Heart left ventricle (tissue), 16 donors: Measurements from ENCODE around the gene MYL1. TPM values are rescaled to one million over a fixed set of nuclear protein-coding genes. Genes with fewer than 3 reads are reported as not detected.

Experiments
- ATAC-seq, 4 donors: fragments of 200-7000 bp; cut with Tn5 transposase; one replicate each; pipeline ENCODE4 v1.9.1; 2020 to 2022; ENCODE audit warnings: moderate library complexity in 4 of 4, mild to moderate bottlenecking in 3 of 4, moderate number of reproducible peaks in 1 of 4
- DNase-seq, 5 donors: peaks; one replicate each; pipeline ENCODE4 v3.0.0-alpha.2; 2020
- H3K27ac ChIP-seq, 12 donors: fragments of 200-600 bp; sonication (generic) in 4 of 12; one replicate each; pipeline versions ENCODE4 v1.5.0 to v1.8.0; 2016 to 2022; ENCODE audit warnings: mild to moderate bottlenecking in 2 of 12
- H3K27me3 ChIP-seq, 9 donors: fragments of 200-600 bp; sonication (generic) in 2 of 9; one replicate each; pipeline versions ENCODE4 v1.5.1 to v1.8.0; 2016 to 2022; ENCODE audit warnings: mild to moderate bottlenecking in 3 of 9
- H3K36me3 ChIP-seq, 9 donors: fragments of 200-600 bp; sonication (generic) in 2 of 9; one replicate each; pipeline versions ENCODE4 v1.5.0 to v1.8.0; 2018 to 2022; ENCODE audit warnings: mild to moderate bottlenecking in 2 of 9
- H3K4me1 ChIP-seq, 12 donors: fragments of 200-600 bp; sonication (generic) in 4 of 12; one replicate each; pipeline versions ENCODE4 v1.5.0 to v1.8.0; 2016 to 2022; ENCODE audit warnings: mild to moderate bottlenecking in 3 of 12
- H3K4me3 ChIP-seq, 12 donors: fragments of 200-600 bp; sonication (generic) in 4 of 12; one replicate each; pipeline versions ENCODE4 v1.5.0 to v1.8.0; 2017 to 2022; ENCODE audit warnings: mild to moderate bottlenecking in 9 of 12, moderate library complexity in 4 of 12
- H3K9me3 ChIP-seq, 12 donors: fragments of 200-600 bp; sonication (generic) in 4 of 12; one replicate each; pipeline versions ENCODE4 v1.5.0 to v1.8.0; 2016 to 2022; ENCODE audit warnings: mild to moderate bottlenecking in 1 of 12
- POLR2A ChIP-seq, 2 donors: fragments of 450-650 bp; IDR thresholded peaks; one replicate each; pipeline ENCODE4 v1.6.1; 2017; ENCODE audit warnings: antibody characterized with exemption in 2 of 2, mild to moderate bottlenecking in 2 of 2, moderate library complexity in 2 of 2
- WGBS, 4 donors: extraction: QIAGEN DNeasy Blood & Tissue Kit in 2 of 4; methylation state at CpG; one replicate each; pipeline versions ENCODE4 v1.1.5 to v1.1.7; 2013 to 2018; 5-methylcytosine and 5-hydroxymethylcytosine counted together
- intact Hi-C, 10 donors: fragments of 100-400 bp; cut with DNase I; formaldehyde crosslinking; loops; one replicate each; pipeline versions ENCODE4 v1.11.1 to v1.14.2; 2022
- polyA plus RNA-seq, 2 donors: library from polyadenylated mRNA; stranded (reverse); fragments of 200-250 nt; gene quantifications; one replicate each; pipeline ENCODE4 v1.2.3, GENCODE V29; 2013
- total RNA-seq, 9 donors: library from RNA; depleted of rRNA in 2 of 9; stranded (reverse); fragments of >200 nt in 2 of 9; fragmentation: NEBNext Ultra II Directional in 3 of 9; extraction: Animal tissue kit (Norgen Biotek cat#: 25700) in 3 of 9; gene quantifications; one replicate each; pipeline versions ENCODE4 v1.1.0 to v1.2.4, GENCODE V29; 2016 to 2023
- TF ChIP-seq, protein P1 (sequence below), 12 donors: fragments of 200-600 bp; sonication (generic) in 4 of 12; IDR thresholded peaks; one replicate each; pipeline versions ENCODE4 v1.5.0 to v1.8.0; 2018 to 2022; ENCODE audit warnings: antibody characterized with exemption in 12 of 12, mild to moderate bottlenecking in 5 of 12
- donor health status: ischemic (EF 13 %, LVEDD 7.1; RV severe dilation, severe dysfunction).
- donor health status: healthy with polysubstance abuse.
- donor health status: DM: no; HTN: yes; CAD: no.
- donor health status: DM: no; HTN: no; CAD: no.
- donor health status: ischemic (EF 25% LVEDD 6.9; RV normal size, moderate dysfunction).
- donor health status: ischemic (EF 25% LVEDD 5.7; RV mildly dilated, moderate dysfunction).
- donor health status: healthy.
- donor health status: DM: yes; HTN: yes; CAD: no.
- donor health status: ischemic (EF 35%, LVEDD 5.7; RV mildly dilated, moderate dysfunction).
- donor health status: nonischemic (EF 11% LVEDD 7.7; RV severe dilation, severe dysfunction).
- donor health status: DM: yes; HTN: yes; CAD: no.
- donor health status: PGD.
- donor health status: ischemic (EF 29% LVEDD 5.4; RV normal size, mild dysfunction).
- donor health status: nonischemic (EF 23%, LVEDD 6.1; RV moderate dilation, normal function).

MYL1 gene
- total and polyA plus RNA-seq, 11 donors, result 0.08 to 6.1 (median 1.2) TPM; not detected in 5

DNA sequence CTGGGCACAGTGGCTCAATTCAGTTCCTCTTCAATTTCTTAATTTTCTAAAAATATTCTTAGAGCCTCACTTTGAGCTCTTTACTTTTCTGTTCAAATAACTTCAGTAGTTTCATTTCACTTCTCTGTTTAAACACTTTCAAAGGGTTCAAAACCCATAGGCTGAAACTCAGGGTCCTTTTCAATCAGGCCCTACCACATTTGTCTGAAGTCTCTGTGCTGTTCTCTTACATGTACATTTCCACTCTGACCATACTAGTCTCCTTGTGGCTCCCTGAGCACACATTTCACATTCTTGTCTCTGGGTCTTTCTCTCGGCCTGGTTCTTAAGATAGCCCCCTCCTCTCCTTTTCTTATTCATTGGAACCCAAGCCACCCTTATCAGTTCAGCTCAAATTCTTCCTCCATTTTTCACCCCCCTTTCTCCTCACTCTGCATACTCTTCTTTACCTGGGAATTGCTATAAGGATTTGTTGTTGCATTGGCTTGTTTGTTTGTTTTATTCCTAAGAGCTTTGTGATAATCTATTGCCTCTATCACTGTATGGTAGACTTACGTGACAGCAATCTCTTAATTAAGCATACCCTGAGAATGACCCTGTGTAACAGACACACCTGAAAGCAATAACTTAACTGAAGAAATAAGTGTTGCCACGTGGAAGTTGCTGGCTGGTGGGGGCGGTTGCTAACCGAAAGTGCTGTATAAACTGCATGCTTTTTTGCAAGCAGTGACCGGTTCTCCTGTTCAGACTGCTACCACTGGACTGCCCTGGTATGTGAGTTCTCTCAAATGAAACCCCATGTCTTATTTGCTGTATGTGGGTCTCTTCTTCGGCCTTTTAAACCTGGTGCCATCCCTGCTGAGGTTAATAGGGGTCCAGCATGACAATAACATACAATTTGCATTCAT is 62.0 kb downstream of the MYL1 start:
- Histone ChIP-seq H3K4me3 (no peak overlapping the region), H3K36me3 (no peaks in the 10 kb centered on the region), H3K4me1 (no peaks in the 10 kb centered on the region), H3K27ac (no peak overlapping the region), H3K27me3 (no peaks in the 10 kb centered on the region), H3K9me3 (no peaks in the 10 kb centered on the region)
- DNase-seq (no peak), ATAC-seq (no peak)
- 77 to 80% (median 78%) methylated on average over 7 of the region's 7 CpGs for WGBS, 4 donors
- intact Hi-C loops, result no loop called here
- no peak for TF ChIP-seq POLR2A (IDR thresholded peaks at IDR 0.05)
- TF ChIP-seq, protein P1, sequence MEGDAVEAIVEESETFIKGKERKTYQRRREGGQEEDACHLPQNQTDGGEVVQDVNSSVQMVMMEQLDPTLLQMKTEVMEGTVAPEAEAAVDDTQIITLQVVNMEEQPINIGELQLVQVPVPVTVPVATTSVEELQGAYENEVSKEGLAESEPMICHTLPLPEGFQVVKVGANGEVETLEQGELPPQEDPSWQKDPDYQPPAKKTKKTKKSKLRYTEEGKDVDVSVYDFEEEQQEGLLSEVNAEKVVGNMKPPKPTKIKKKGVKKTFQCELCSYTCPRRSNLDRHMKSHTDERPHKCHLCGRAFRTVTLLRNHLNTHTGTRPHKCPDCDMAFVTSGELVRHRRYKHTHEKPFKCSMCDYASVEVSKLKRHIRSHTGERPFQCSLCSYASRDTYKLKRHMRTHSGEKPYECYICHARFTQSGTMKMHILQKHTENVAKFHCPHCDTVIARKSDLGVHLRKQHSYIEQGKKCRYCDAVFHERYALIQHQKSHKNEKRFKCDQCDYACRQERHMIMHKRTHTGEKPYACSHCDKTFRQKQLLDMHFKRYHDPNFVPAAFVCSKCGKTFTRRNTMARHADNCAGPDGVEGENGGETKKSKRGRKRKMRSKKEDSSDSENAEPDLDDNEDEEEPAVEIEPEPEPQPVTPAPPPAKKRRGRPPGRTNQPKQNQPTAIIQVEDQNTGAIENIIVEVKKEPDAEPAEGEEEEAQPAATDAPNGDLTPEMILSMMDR (IDR thresholded peaks at IDR 0.05), result no peak

- intact Hi-C loops, result loop anchor here in 1 of 10 donors (2.0 kb wide), 1 partner anchor 148 kb away; no protein-coding TSS in a partner anchor
- peaks cover 0 to 3% (median 0%) of the 10 kb centered on the region in 12 donors for H3K9me3 ChIP-seq
- H3K4me1 ChIP-seq, result no peaks in the 10 kb centered on the region
- DNase-seq, result no peak
- 11 to 44% (median 25%) methylated on average over 1 of the region's 1 CpG for WGBS, 4 donors
- H3K27ac ChIP-seq, result no peak overlapping the region
- H3K27me3 ChIP-seq, result peaks cover 0 to 4% (median 0%) of the 10 kb centered on the region in 9 donors
- TF ChIP-seq, protein P1 (IDR thresholded peaks at IDR 0.05), result no peak
- no peak for TF ChIP-seq POLR2A (IDR thresholded peaks at IDR 0.05)
- H3K36me3 ChIP-seq, result no peaks in the 10 kb centered on the region
- ATAC-seq, result no peak
- H3K4me3 ChIP-seq, result no peak overlapping the region
Observed at GRCh38 chr2:210250622-210251021, 64.4 kb downstream of the MYL1 start.

Other genes starting within 250 kb of the MYL1 start
- gene KANSL1L, start 143.8 kb downstream of the MYL1 start, total RNA-seq, result 10 to 100 TPM; 12.0 to 24.9 (median 18.0) TPM
- gene KANSL1L, start 143.8 kb downstream of the MYL1 start, polyA plus RNA-seq, result 1 to 10 TPM; 6.1 to 6.3 TPM
- gene ACADL, start 89.7 kb downstream of the MYL1 start, total RNA-seq, result 1 to 10 TPM in 3 of 9 donors, under 1 TPM in 6; 0.43 to 2.8 (median 0.49) TPM
- gene ACADL, start 89.7 kb downstream of the MYL1 start, polyA plus RNA-seq, result under 1 TPM; 0.21 to 0.88 TPM
- gene LANCL1, start 161.6 kb upstream of the MYL1 start, total RNA-seq, result 10 to 100 TPM; 37.8 to 76.1 (median 53.5) TPM
- 10 to 100 TPM in 1 of 2 donors, 1 to 10 TPM in 1; 7.7 to 26.0 TPM for gene LANCL1, start 161.6 kb upstream of the MYL1 start, polyA plus RNA-seq
- gene CPS1, start 241.4 kb upstream of the MYL1 start, total RNA-seq, result 1 to 10 TPM; 1.2 to 5.3 (median 1.9) TPM
- gene CPS1, start 241.4 kb upstream of the MYL1 start, polyA plus RNA-seq, result 1 to 10 TPM in 1 of 2 donors, under 1 TPM in 1; 0.61 to 1.2 TPM